NCI-H2107 treated with DMSO at 0.1 percent for 48 hours (cell line): ENCODE measurements around the gene BICD2.
"Not testable (repeated sequence)": the region's sequence is repeated elsewhere in the genome, so short reads cannot be mapped to it uniquely, and the experiment has no call there.

Experiments
- DNase-seq: peaks from one replicate; lab custom pipeline; 2025; ENCODE audit not compliant: unreplicated experiment; lab: John Stamatoyannopoulos, UW

Gene BICD2

DNA sequence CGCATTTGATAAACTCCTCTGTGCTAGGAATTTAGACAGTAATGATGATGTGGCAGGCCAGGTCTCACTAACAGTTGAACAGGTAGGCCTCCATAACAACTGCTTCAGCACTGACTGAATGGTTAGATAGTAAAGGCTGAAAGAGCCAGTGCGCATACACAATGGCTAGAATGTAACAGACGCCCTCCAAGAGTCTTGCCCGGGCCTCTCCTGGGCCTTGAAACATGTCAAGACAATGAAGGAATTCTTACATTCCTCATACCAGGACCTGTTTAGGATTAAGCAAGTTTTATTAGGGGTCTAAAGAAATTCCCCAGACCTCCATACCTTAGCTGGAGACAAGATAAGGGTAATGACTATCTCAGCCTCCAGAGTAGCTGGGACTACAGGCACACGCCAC lies 6.7 kb upstream of the BICD2 start:
- no peak for DNase-seq

- peak; percentile 88 for DNase-seq
Observed at GRCh38 chr9:92770360-92770995, 5.8 kb upstream of the BICD2 start.

DNA sequence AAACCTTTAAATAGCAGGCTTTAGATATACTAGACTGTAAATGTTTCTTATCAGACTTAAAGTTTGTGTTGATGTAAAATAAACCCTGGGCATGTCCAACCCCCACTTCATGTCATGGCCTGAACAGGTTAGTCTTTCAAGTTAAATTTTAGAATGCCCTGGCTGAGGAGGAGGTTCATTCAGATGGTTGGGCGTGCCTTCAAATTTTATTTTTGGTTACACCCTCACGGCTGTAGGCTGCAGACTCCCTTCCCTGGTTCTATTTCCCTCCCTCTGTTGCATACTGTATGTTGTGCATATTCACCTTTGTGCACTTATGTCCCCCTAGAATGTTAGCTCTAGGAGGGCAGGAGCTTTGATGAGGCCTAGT lies 5.3 kb upstream of the BICD2 start:
- no peak for DNase-seq

GRCh38 chr9:92769286-92769685 lies 4.7 kb upstream of the BICD2 start:
- DNase-seq: no peak

- not testable (repeated sequence) for DNase-seq
Observed at GRCh38 chr9:92768816-92769215, 4.2 kb upstream of the BICD2 start.

DNA sequence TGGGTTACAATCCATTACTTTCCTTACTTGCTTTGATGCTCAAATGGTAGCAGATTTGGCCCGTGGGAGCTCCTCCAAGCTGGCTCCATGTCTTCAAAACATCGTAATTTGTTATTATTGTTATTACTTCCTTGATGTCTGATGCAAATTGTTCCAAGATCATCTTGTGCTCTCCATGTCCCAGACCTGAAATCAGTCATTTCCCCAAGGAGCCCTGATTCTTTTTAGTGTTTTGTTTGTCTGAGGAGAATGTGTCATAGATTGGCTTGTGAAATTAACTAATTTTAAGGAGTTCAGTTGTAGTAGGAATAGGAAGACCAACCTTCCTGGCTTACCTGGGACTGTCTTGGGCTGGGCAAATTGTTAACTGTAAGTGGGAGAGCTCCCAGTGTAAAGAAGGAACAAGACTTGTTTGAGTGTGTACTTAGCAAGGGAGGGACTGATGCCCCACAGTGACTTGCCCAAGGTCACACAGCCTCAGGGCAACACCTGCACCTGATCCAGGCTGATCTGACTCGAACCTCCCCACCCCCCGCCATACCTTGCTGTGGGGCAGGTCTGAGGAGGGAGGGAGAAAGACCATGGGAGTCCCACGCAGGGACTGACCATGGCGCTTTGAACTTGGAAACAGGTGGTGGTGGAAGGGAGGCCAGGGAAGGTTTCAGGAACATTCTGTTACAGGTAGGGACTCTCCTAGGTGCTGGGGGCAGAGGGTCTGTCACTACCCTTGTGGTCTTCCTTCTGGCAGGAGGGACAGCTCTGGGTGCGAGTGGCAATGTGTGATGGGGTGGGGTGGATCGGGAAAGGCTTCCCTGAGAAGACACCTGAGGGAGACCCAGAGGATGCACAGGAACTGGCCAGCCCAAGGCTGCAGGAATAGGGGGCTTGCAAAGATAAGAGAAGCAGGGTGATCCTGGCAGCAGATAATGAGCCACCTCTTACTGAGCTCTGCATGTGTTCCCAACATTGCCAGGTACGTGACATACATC lies 2.7 kb upstream of the BICD2 start:
- no peak for DNase-seq

DNA sequence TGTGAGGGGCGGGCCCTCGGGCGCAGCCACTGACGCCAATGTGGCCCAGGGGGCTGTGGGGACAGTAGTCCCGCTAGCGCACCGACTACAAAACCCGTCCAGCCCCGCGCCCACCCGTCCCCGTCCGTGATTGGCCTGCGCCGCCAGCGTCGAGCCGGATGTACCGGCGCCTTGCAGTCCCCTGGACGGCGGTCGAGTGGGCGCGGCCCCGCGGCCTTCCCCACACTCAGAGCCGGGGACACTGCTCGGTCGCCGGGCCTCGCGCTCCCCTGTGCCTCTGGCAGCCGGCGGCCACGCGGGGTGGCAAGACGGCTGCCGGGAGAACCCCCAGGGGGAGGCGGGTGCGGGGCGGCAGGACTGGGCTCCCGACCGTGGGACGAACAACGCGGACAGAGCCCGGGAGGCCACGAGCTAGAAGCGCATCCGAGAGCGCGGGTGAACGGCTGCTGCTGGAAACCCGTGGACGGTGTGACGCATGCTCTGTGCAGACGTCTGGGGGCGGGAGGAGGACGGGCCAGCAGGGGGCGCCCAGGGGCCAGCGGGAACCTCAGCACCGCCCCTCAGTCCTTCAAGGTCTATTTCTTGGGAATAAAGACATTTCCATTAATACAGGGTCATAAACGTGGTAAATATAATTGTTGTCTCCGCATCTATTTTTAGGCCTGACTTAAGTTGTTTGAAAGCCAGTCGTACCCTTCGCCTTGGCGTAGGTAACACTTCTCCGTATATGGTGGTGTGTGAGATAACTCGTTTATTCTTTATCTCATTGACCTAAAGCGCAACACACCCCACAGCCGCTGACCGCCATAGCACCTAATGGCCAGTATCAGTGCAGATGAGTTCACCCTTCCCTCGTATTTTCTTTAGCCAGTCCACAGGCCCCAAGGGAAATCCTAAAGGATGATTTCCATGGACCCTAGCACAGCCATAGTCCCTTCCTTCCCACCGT lies 629 bp upstream of the BICD2 start:
- DNase-seq: peak; percentile 85

DNA sequence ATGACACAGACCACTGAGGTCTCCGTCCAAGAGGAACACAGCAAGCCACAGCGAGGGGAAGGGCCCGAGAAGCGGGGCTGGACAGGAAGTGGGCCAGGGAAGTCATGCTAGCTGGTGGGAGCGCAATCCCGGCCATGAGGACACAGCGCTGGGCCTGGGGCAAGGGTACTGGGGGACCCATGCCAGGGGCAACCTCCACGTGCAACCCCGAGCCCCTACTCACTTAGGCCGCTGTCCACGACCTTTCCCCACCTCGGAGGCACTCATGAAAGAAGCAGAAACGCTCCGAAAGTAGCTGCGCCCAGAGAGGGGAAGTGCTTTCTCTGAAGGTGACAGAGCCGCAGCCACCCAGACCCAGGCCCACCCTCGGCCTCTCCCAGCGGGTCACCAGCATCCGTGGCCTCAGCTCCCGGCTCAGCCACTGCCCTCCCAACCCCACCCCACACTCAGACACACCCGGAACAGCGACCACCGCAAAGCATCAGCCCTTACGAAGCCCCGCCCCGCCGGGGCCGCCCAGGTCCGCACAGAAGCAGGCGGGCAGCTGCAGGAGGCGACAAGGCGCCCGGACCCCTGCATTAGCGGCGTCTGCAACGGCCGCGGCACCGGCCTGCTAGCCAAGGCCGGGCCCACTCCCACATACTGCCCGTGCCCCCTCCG lies 782 bp downstream of the BICD2 start:
- no peak for DNase-seq

- DNase-seq: no peak
Observed at GRCh38 chr9:92762781-92763708, 1.6 kb downstream of the BICD2 start.

DNA sequence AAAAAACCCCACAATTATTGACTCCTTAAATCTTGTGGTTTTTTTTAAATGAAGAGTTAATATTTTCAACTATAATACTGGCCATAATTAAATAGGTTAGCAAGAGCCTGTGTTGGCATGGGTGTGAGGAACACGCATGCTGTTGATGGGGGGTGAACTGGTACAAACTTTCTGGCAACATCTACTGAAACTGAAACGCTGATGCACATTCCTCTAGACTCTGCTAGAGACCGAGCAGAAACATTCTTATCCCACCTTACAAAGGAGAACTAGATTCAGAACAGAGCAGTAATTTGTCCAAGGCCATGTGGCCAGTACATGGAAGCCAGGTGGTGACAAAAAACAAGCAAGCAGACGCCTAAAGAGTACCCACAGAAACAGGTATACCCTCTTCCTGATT lies 2.4 kb downstream of the BICD2 start:
- DNase-seq: no peak

GRCh38 chr9:92761686-92762085 lies 2.9 kb downstream of the BICD2 start:
- no peak for DNase-seq

DNA sequence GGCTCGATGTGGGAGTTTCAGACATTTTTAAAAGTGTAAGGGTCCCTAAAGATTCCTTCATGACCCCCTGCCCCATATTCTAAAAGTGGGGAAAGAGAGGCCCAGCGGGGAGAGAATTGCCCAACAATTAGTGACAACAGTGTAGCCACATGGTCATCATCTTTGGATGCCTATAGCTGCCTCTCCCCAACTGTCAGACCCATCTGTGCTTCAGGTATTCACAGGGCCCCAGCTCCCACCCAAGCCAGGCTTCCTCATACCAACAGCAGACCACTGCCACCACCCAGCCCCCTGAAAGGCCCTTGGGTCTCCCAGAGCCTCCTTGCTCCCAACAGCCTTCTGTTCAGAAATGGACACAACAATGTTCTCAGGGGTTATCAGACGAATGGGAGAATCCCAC lies 4.1 kb downstream of the BICD2 start:
- no peak for DNase-seq

DNA sequence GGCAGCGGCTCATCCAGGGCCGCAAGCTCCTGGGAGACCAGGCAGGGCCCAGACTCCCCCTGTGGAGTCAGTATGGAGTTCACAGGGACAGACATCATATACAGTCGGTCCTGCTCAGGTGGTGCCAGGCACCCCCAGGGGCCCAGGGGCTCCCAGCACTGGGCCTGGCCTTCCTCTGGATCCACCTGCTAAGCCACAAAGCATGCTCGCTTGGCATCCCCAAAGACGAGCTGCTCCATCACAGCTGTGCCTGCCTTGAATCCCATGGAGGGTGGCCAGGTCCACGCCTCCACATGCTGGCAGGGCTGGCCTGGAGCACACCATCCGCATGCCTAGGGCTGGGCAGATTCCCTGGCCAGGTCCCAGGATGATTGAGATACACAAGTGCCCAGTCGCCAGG lies 4.6 kb downstream of the BICD2 start:
- no peak for DNase-seq

- DNase-seq: no peak
Observed at GRCh38 chr9:92759446-92759845, 5.2 kb downstream of the BICD2 start.

GRCh38 chr9:92756792-92757191 lies 7.8 kb downstream of the BICD2 start:
- no peak for DNase-seq

- no peak for DNase-seq
Observed at GRCh38 chr9:92754091-92754745, 10.4 kb downstream of the BICD2 start.

DNA sequence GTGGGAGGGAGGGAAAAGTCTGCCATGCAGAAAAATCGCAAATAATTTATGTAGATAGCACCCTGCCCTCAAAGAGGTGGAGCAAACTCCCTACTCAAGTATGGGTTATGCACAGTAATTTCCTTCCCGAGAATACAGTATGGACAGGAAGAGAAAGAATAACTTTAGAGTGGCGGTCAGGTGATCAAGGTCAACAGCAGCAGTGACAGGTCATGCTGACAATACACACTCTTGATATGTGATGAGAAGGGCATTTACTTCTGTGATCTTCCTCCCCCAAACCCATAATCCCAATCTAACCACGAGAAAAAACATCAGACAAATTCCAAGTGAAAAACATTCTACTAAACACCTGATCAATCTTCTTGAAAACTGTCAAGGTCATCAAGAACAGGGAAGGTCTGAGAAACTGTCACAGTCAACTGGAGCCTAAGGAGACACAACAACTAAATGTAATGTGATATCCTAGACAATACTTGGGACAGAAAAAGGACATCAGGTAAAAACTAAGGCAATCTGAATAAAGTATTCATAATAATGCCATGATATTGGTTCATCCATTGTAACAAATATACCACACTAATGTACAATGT lies 11.7 kb downstream of the BICD2 start:
- no peak for DNase-seq

DNA sequence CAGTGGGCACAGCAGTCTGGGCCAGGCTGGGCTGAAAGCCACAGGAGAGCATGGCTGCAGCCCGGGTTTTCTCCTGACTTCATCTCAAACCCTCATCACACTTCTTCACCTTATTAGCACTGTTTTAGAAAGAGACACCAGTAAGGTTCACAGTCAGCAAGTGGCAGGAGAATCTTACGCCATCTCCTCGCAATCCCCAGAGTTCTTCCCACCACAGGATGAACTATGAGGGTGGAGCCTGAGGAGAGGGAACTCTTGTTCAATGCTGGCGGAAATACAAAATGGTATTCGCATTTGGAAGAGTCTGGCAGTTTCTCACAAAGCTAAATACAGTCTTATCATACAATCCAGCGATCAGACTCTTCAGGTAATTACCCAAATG lies 14.7 kb downstream of the BICD2 start:
- DNase-seq: no peak
